Measurements from ENCODE around the gene TBC1D25.
"Not testable (repeated sequence)": the region's sequence is repeated elsewhere in the genome, so short reads cannot be mapped to it uniquely, and the experiment has no call there.

- not testable (repeated sequence) for TF ChIP-seq CTCF (IDR thresholded peaks at IDR 0.05; ENCODE audit: low read depth, low read length, missing input control); RAD21 (IDR thresholded peaks at IDR 0.05); ZBTB33 (IDR thresholded peaks at IDR 0.05)
These were observed 20.0 kb upstream of the TBC1D25 start for GRCh38 chrX:48519481-48519880.

Measured in liver (tissue), 3 donors.